GM18951 (cell line): ENCODE data around the gene ATP13A4.

ENCODE experiments used
- POLR2A ChIP-seq: IDR thresholded peaks from 4 replicates; pipeline ENCODE4 v1.6.1; 2011; ENCODE audit warnings: mild to moderate bottlenecking; ENCODE audit not compliant: insufficient read length, insufficient read depth; ENCODE audit errors: extremely low read depth
- in situ Hi-C: fragments of 300-500 bp; cut with MboI; formaldehyde crosslinking; loops from one replicate; pipeline ENCODE4 v1.12.0; 2022; ENCODE audit warnings: low sequenced_read_pairs, mixed read lengths, inconsistent platforms; ENCODE audit not compliant: unreplicated experiment

ATP13A4 gene

DNA sequence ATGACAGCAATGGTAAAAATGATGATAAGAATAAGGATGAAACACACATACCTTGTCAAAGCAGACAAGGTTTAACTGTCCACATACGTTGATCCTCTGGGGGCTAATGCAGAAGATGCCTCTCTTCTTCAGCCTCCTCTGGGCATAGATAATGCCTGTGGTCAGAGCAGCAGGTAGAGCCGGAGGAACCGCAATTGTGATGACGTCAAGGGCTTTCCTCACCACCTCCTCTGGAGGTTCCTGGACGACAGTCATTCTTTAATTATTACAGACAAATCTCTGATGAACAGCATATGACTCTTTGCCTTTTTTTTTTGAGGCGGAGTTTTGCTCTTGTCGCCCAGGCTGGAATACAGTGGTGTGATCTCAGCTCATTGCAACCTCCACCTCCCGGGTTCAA is 89.8 kb downstream of the ATP13A4 start:
- no peak for TF ChIP-seq POLR2A
- in situ Hi-C loops = no loop called here

- TF ChIP-seq POLR2A = no peak
- in situ Hi-C loops = loop anchor here (10.0 kb wide), 1 partner anchor 117 kb away; no protein-coding TSS in a partner anchor
Measured at GRCh38 chr3:193457526-193457925, 97.2 kb downstream of the ATP13A4 start.

DNA sequence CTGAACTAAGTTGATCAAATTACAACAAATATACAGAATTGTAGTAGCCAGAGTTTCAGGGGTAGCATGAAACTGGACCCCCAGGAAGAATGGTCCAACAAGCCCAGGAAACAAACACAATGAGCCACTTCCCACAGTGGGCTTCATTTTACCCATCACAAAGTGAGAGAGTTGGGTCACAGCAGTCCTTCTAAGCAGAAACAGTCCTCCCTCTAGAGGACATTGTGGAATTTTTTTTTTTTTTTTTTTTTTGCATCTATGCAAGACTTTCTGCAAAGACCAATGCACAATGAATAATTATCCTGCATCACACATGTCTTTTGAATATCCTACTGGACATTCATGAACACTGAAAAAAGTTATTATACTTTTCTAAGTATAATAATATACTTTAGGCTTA is 102.4 kb downstream of the ATP13A4 start:
- no peak for TF ChIP-seq POLR2A
- in situ Hi-C loops = loop anchor here (10.0 kb wide), 1 partner anchor 122 kb away; no protein-coding TSS in a partner anchor

DNA sequence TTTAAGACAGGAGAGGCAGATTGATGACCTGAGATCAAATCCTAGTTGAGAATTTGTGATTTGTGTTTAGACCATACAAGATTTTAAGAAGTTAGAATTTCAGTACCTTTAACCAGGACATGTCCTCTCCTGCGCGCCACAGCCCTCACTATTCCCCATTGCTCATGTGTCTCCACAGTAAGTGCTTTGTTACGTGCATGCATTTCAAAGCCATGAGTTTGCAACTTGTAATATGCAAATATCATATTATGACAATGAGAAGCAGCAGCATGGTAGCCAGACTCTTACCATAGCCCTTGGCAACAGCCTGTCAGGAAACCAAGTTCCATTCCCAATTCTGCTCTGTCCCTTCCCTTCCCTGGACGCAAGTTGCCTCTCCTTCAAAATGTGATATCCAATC is 102.8 kb downstream of the ATP13A4 start:
- in situ Hi-C loops = loop anchor here (10.0 kb wide), 1 partner anchor 123 kb away; no protein-coding TSS in a partner anchor
- no peak for TF ChIP-seq POLR2A

DNA sequence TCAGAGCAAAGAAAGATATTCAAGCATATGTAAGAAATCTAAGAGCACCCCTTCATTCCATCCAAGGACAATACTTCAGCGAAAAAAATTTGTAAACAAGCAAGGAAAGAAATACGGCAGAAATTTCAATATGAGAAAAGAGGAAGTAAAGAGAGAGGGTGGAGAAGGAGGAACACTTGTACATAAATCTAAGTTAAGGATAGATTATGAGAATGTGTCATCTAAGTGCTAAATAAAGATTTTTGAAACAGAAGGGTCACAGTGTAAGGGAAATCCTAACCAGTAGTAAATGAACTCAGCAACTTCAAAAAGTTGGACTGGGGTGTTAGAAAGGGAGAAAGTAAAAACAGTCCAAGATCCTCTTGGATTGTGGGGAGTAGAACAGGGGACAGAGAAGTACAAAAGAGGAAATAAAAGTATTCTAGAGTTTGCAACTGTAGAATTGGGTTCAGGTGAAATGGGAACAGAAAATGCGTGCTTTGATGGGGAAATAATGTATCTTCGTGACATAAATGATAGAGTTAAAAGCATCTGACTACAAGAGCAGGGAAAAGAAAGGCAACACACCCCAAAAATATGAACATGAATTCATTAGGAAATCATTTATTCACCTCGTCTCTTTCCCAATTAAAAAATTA is 107.6 kb downstream of the ATP13A4 start:
- in situ Hi-C loops = no loop called here
- no peak for TF ChIP-seq POLR2A

DNA sequence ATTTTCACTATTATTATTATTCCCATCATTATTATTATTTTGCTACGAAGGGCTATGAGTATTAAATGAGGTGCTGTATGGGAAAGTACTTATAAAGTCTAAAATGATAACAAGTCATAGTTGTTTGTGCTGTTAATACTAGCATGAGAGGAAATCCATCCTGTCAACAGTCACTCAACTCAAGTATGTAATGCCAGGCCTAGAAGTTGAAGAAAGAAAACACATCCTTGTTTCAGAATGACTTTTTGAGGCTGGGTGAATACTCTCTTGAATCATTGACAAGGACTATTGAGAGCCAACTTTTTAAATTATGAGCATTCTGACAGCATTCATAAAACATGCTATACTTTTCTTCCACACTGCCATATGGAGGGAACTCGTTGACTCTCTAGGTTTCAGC is 115.3 kb downstream of the ATP13A4 start:
- in situ Hi-C loops = no loop called here
- TF ChIP-seq POLR2A = no peak

DNA sequence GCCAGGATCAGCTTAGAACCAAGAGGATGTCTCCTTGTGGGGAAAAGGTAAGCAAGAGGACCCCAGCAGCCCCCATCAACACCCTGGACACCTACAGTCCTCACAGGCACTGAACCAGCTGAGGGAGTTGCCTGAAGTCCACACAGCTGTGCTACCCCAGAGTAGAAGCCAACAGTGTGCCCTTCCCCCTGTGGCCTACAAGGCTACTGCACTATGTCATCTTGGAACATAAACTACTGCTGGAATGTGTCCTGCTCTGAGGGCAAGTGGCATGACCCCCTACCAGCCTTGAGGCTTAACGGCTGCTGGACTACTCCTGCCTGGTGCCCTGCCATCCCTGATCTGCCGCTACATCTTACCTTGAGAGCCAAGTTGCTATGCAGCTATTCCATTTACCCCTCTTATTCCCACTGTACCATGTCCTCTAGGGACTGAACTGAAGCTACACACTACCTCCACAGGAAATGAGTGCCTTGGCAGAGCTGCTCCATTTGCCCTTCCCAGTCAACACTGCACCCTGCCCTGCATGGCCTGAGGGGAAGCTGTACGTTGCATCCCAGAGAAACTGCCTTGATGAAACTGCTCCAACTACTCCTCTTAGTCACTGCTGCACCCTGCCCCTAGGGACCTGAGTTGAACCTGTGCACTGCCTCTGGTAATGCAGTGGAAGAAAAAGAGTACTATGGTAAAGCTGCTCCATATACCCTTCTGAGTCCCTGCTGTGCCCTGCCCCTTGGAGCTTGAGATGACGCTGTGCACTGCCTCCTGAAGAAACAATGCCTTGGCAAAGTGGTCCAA is 135.9 kb downstream of the ATP13A4 start:
- no peak for TF ChIP-seq POLR2A
- in situ Hi-C loops = no loop called here

GRCh38 chr3:193416629-193417028 is 138.1 kb downstream of the ATP13A4 start:
- TF ChIP-seq POLR2A = no peak
- in situ Hi-C loops = no loop called here

DNA sequence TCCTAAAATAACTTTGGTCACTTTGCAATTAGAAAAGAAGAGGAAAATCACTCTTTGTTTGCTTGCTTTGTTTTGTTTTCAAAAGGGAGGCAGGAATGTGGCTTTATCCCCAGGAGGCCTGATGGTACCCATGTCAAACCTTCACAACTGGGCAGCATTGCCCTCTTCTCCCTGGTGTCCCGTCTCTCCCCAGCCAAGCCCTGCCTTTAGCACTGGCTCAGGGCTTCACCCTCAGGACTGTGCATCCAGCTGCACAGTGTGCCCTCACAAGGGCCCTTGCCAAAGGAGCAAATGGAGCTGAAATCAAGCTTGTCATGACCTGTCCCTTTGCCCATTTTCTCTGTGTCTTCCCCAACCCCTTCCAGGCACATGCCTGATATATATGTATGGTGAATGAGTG is 147.0 kb downstream of the ATP13A4 start:
- TF ChIP-seq POLR2A = no peak
- in situ Hi-C loops = no loop called here

- TF ChIP-seq POLR2A = no peak
- in situ Hi-C loops = no loop called here
Measured at GRCh38 chr3:193407112-193407511, 147.6 kb downstream of the ATP13A4 start.

DNA sequence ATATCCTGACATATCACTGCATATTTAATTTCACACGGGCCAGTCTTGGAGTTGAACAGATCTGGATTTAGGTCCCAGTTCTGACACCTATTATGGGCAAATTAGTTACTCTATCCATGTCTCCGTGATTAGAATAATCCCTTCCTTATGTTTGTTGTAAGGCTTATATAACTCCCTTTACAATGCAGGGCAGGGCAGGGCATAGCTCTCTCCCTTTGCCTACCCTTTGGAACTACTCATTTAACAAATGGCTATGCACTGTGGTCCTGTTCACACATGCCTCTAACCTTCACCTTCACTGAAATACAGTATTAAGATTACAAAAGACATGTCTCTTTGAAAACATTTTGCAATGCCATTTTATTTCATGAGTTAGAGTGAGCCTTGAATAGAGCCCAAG is 151.4 kb downstream of the ATP13A4 start:
- TF ChIP-seq POLR2A = no peak
- in situ Hi-C loops = no loop called here

- in situ Hi-C loops = no loop called here
- TF ChIP-seq POLR2A = no peak
Measured at GRCh38 chr3:193400304-193400703, 154.4 kb downstream of the ATP13A4 start.

DNA sequence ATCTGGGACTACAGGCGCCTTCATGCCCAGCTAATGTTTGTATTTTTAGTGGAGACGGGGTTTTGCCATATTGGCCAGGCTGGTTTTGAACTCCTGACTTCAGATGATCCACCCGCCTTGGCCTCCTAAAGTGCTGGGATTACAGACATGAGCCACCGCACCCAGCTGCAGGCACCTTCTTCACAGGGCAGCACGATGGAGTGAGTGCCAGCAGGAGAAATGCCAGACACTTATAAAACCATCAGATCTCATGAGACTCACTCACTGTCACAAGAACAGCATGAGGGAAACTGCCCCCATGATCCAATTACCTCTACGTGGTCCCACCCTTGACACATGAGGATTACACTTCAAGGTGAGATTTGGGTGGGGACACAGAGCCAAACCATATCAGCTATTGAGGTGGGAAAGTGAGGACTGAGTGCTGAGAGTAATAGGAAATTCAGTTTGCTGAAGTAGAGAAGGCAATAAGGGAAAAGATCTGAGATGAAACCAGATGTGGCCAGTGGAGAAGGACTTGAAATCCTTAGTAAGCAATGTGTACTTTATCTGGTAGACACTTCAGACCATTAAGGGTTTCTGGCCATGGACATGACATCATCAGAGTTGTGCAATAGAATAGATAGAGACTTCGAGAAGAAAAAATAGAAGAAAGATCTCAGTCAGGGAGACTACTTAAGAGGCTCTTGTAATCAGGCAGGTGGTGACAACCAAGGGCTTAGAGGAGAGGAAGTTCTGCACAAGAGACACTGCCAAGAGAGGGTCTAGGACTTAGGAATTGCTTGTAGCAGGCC is 158.0 kb downstream of the ATP13A4 start:
- TF ChIP-seq POLR2A = no peak
- in situ Hi-C loops = no loop called here

- in situ Hi-C loops = no loop called here
- no peak for TF ChIP-seq POLR2A
Measured at GRCh38 chr3:193391902-193392301, 162.8 kb downstream of the ATP13A4 start.

DNA sequence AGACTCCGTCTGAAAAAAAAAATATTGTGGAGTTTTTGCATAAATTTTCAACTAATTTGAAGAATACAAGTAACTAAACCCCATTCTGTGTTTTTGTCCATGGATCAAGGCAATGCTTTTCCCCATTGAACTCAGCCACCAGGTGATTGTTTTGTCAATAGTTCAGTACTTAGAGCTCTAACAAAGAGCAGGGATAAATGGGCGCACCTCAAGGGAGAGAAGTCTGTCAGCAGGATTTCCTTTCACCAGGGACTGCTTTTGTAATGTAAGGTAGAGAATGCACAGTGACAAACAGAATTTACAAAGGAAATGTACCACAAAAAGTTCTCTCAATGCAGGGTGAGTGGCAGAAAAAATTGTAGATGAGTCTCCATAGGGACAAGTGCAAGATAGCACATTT is 165.4 kb downstream of the ATP13A4 start:
- in situ Hi-C loops = no loop called here
- no peak for TF ChIP-seq POLR2A
